ENCODE data around the gene TYW5. TPM values are rescaled to one million over a fixed set of nuclear protein-coding genes. Genes with fewer than 3 reads are reported as not detected.

Gene TYW5
- total RNA-seq, 4 donors from 2014 or later = 5.7 to 11.7 (median 6.3) TPM

GRCh38 chr2:199932312-199932855 is 22.9 kb downstream of the TYW5 start:
- Histone ChIP-seq H3K36me3 (peaks cover 0 to 65% of the 10 kb centered on the region in 2 donors), H3K27me3 (no peaks in the 10 kb centered on the region), H3K4me1 (no peaks in the 10 kb centered on the region), H3K27ac (no peak overlapping the region), H3K9me3 (no peaks in the 10 kb centered on the region), H3K4me3 (no peak overlapping the region)
- 70 to 74% methylated on average over 3 to 4 of the region's 4 CpGs for WGBS, 2 donors (ENCODE audit: low coverage in 1 of 2)
- no peak for ATAC-seq
- TF ChIP-seq, protein P1, sequence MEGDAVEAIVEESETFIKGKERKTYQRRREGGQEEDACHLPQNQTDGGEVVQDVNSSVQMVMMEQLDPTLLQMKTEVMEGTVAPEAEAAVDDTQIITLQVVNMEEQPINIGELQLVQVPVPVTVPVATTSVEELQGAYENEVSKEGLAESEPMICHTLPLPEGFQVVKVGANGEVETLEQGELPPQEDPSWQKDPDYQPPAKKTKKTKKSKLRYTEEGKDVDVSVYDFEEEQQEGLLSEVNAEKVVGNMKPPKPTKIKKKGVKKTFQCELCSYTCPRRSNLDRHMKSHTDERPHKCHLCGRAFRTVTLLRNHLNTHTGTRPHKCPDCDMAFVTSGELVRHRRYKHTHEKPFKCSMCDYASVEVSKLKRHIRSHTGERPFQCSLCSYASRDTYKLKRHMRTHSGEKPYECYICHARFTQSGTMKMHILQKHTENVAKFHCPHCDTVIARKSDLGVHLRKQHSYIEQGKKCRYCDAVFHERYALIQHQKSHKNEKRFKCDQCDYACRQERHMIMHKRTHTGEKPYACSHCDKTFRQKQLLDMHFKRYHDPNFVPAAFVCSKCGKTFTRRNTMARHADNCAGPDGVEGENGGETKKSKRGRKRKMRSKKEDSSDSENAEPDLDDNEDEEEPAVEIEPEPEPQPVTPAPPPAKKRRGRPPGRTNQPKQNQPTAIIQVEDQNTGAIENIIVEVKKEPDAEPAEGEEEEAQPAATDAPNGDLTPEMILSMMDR (IDR thresholded peaks at IDR 0.05) = no peak
- TF ChIP-seq POLR2A (IDR thresholded peaks at IDR 0.05) = no peak
- no peak for TF ChIP-seq POLR2AphosphoS5 (IDR thresholded peaks at IDR 0.05)
- no peak for TF ChIP-seq EP300 (IDR thresholded peaks at IDR 0.05)

- Histone ChIP-seq H3K27me3 (no peaks in the 10 kb centered on the region), H3K36me3 (peaks cover 0 to 42% of the 10 kb centered on the region in 2 donors), H3K4me3 (no peak overlapping the region), H3K9me3 (no peaks in the 10 kb centered on the region), H3K27ac (no peak overlapping the region), H3K4me1 (no peaks in the 10 kb centered on the region)
- TF ChIP-seq, protein P1 (IDR thresholded peaks at IDR 0.05) = no peak
- TF ChIP-seq POLR2AphosphoS5 (IDR thresholded peaks at IDR 0.05) = no peak
- no peak for TF ChIP-seq POLR2A (IDR thresholded peaks at IDR 0.05)
- TF ChIP-seq EP300 (IDR thresholded peaks at IDR 0.05) = no peak
- ATAC-seq = no peak
- 66 to 83% methylated on average over 2 of the region's 2 CpGs for WGBS, 2 donors (ENCODE audit: low coverage in 1 of 2)
Measured at GRCh38 chr2:199929262-199929661, 26.0 kb downstream of the TYW5 start.

DNA sequence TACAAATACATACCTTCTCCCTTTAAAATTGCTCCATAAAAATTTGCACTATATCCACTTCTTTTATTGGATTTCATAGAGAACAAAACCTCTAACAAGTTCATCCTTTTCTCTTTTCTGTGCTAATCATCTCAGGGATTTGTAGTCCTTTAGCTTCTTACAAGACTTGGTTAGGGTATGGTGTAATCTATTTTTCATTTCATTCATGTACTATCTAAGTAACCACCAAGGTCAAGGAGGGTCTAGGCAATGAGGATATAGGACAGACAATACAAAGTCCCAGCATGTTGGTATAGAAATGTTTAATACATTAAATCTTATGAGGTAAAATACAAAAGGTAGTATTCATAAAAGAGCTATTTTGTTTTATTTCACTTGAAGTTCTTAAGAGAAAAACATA is 26.7 kb downstream of the TYW5 start:
- no peak overlapping the region for H3K27ac ChIP-seq
- H3K4me1 ChIP-seq = no peaks in the 10 kb centered on the region
- no peak for ATAC-seq
- H3K9me3 ChIP-seq = no peaks in the 10 kb centered on the region
- H3K36me3 ChIP-seq = peaks cover 0 to 39% of the 10 kb centered on the region in 2 donors
- H3K27me3 ChIP-seq = no peaks in the 10 kb centered on the region
- TF ChIP-seq EP300 (IDR thresholded peaks at IDR 0.05) (no peak), POLR2AphosphoS5 (IDR thresholded peaks at IDR 0.05) (no peak), POLR2A (IDR thresholded peaks at IDR 0.05) (no peak)
- TF ChIP-seq, protein P1 (IDR thresholded peaks at IDR 0.05) = no peak
- H3K4me3 ChIP-seq = no peak overlapping the region

DNA sequence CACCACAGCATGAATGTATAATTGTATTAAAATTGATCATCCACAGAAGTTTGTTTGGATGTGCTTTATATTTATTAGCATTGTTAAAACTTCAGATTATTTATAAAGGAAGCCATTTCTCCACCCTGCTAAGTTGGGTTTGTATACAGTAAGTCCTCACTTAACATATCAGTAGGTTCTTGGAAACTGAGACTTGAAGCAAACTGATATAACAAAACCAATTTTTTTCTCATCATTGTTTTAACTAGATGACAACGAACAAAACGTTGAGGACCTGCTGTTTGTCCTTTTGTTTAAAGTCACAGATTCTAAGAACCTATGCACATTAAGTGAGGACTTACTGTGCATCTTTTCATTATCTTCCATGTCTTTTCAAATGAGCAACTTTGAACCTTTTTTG is 27.1 kb downstream of the TYW5 start:
- Histone ChIP-seq H3K27ac (no peak overlapping the region), H3K36me3 (peaks cover 0 to 35% of the 10 kb centered on the region in 2 donors), H3K9me3 (no peaks in the 10 kb centered on the region), H3K27me3 (no peaks in the 10 kb centered on the region), H3K4me3 (no peak overlapping the region), H3K4me1 (no peaks in the 10 kb centered on the region)
- WGBS, 2 donors (ENCODE audit: low coverage in 1 of 2) = 10 to 30% methylated on average over 2 of the region's 2 CpGs
- TF ChIP-seq, protein P1 (IDR thresholded peaks at IDR 0.05) = no peak
- TF ChIP-seq POLR2A (IDR thresholded peaks at IDR 0.05) (no peak), EP300 (IDR thresholded peaks at IDR 0.05) (no peak), POLR2AphosphoS5 (IDR thresholded peaks at IDR 0.05) (no peak)
- no peak for ATAC-seq

DNA sequence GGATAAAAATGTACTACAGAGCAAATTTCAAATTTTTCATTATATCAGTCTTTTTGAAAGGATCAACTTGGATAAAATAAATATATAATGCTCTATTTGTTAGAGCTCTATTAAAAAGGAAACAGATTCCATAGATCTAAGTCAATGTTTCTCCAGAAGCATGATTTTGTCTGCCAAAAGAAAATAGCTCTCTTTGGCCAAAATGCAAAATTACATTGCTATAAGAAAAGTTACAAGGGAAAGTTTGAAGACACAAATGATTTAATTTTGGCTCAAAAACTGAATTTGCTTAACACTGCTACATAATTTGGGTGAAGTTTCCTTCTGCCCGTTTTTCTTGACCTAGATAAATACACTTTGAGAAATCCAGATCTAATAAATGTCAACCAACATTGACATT is 28.5 kb downstream of the TYW5 start:
- ATAC-seq = no peak
- WGBS, 2 donors (ENCODE audit: low coverage in 1 of 2) = 20 to 36% methylated on average over 1 of the region's 1 CpG
- Histone ChIP-seq H3K36me3 (peaks cover 0 to 24% of the 10 kb centered on the region in 2 donors), H3K27ac (no peak overlapping the region), H3K4me3 (no peak overlapping the region), H3K27me3 (no peaks in the 10 kb centered on the region), H3K9me3 (no peaks in the 10 kb centered on the region), H3K4me1 (no peaks in the 10 kb centered on the region)
- TF ChIP-seq, protein P1 (IDR thresholded peaks at IDR 0.05) = no peak
- TF ChIP-seq POLR2AphosphoS5 (IDR thresholded peaks at IDR 0.05) = no peak
- TF ChIP-seq POLR2A (IDR thresholded peaks at IDR 0.05) = no peak
- no peak for TF ChIP-seq EP300 (IDR thresholded peaks at IDR 0.05)
